ENCODE measurements around the gene MAML1. TPM values are rescaled to one million over a fixed set of nuclear protein-coding genes. Genes with fewer than 3 reads are reported as not detected.
"Not testable (repeated sequence)": the region's sequence is repeated elsewhere in the genome, so short reads cannot be mapped to it uniquely, and the experiment has no call there.

Gene MAML1
- polyA plus RNA-seq, 4 donors, result 40.1 to 47.1 (median 43.2) TPM

DNA sequence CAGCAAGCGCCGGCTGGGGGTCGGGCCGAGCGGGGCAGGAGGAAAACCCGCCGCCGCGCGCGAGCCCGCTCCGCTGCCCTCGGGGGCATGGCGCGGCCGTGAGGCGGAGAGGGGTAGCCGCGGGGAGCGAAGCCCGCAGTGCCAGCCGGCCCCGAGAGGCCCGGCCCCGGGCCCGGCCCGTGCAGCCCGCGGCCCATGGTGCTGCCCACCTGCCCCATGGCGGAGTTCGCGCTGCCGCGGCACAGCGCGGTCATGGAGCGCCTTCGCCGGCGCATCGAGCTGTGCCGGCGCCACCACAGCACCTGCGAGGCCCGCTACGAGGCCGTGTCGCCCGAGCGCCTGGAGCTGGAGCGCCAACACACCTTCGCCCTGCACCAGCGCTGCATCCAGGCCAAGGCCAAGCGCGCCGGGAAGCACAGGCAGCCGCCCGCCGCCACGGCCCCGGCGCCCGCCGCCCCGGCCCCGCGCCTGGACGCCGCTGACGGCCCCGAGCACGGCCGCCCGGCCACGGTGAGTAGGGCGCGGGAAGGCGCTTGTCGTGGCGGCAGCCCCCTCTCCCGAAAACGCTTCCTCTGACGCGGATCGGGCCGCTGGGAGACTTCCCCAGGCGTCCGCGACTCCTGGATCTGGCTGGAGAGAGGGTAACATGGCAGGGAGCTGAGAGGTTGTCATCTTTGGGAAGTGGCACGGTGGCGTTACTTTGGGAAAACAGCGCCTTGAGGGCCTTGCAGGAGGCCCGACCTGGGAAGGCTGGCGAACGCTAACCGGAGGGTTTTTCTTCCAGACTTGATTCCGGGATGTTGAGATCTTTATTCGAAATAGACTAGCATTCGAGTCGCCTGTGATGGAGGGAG is 523 bp downstream of the MAML1 start:
- peak in 2 of 4 donors; percentile 12 to 24 for DNase-seq (ENCODE audit: low read depth in 4 of 4, low spot score in 3 of 4)

DNA sequence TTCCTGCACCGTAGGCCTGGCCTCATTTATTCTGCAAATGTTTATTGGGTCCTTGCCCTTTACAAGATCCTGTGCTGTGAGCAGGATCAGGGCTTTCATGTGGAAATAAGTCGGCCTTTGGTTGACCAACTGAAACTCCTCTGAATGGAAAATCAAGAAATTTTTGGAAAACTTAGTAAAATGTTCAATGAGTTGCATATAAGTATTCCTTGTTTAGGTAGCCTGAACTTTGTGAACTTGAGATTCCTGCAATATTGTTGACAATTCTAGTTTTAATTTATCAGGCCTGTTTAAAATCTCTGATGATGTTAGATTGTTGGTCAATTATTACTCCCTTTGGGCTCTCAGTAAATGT is 1.1 kb downstream of the MAML1 start:
- no peak for DNase-seq (ENCODE audit: low read depth in 4 of 4, low spot score in 3 of 4)

DNA sequence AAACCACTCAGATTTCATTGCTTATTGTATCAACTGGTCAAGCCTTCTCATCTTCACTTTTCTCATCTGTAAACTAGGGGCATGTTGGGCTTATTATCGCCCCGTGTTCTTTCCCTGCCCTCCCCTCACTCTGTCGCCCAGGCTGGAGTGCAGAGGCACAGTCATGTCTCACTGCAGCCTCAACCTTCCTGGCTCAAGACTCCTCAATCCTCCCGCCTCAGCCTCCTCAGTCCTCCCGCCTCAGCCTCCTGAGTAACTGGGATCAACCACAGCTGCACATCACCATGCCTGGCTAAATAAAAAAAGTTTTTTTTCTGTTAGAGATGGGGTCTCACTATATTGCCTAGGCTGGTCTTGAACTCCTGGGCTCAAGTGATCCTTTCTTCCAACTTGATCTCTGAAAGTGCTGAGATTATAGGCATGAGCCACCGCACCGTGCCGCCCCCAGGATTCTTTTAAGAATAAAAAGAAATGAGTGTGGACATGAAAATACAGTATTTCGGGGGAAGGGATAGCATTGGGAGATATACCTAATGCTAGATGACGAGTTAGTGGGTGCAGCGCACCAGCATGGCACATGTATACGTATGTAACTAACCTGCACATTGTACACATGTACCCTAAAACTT is 2.0 kb downstream of the MAML1 start:
- DNase-seq (ENCODE audit: low read depth in 4 of 4, low spot score in 3 of 4), result no peak

DNA sequence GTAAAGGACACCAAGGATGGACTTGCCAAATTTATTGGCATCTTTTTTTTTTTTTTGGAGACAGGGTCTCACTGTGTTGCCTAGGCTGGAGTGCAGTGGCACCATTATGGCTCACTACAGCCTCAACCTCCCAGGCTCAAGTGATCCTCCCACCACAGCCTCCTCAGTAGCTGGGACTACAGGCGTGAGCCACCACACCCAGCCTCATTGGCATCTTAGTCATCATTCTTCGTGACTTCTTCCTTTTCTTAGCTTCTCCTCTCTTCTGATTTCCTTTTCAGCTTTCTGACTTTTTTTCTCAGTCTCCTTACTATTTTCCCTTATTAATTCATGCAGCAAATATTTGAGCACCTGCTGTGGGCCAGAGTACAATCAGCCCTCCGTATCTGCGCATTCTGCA is 6.1 kb downstream of the MAML1 start:
- DNase-seq (ENCODE audit: low read depth in 4 of 4, low spot score in 3 of 4), result no peak

DNA sequence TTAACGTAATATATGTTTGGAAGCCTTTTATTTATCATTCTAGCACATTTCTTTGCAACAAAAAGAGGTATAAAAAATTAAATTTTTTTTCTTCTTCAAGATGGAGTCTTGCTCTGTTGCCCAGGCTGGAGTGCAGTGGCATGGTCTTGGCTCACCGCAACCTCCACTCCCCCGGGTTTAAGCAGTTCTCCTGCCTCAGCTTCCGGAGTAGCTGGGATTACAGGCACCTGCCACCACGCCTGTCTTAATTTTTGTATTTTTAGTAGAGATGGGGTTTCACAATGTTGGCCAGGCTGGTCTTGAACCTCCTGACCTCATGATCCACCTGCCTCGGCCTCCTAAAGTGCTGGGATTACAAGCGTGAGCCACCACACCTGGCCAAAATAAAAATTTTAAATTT is 11.5 kb downstream of the MAML1 start:
- DNase-seq (ENCODE audit: low read depth in 4 of 4, low spot score in 3 of 4), result not testable (repeated sequence)

DNA sequence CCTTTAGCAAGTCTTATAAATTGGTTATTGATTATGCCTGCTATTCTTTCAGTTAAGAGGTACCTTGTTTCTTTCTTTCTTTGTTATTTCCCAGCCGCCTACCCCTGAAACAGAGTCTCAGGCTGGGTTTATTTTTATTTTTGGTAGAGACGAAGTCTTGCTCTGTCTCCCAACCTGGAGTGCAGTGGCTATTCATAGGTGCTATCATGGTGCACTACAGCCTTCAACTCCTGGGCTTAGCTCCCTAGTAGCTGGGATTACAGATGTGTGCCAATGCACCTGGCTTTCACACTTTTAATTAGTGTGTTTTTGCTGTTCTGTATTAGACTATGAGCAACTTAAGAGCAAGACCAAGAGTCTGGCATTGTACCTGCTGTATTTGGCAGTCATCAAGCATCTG is 14.2 kb downstream of the MAML1 start:
- no peak for DNase-seq (ENCODE audit: low read depth in 4 of 4, low spot score in 3 of 4)

DNA sequence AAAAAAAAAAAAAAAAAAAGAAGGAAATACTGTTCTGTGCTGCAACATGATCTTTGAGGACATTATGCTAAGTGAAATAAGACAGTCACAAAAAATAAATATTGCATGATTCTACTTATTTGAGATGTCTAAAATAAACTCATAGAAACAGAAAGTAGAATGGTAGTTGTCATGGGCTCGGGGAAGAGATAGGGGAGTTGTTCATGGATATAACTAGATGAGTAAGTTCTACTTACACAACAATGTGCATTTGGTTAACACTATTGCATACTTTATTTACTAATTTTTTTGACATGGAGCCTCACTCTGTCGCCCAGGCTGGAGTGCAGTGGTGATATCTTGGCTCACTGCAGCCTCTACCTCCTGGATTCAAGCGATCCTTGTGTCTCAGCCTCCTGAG is 15.2 kb downstream of the MAML1 start:
- no peak for DNase-seq (ENCODE audit: low read depth in 4 of 4, low spot score in 3 of 4)

DNA sequence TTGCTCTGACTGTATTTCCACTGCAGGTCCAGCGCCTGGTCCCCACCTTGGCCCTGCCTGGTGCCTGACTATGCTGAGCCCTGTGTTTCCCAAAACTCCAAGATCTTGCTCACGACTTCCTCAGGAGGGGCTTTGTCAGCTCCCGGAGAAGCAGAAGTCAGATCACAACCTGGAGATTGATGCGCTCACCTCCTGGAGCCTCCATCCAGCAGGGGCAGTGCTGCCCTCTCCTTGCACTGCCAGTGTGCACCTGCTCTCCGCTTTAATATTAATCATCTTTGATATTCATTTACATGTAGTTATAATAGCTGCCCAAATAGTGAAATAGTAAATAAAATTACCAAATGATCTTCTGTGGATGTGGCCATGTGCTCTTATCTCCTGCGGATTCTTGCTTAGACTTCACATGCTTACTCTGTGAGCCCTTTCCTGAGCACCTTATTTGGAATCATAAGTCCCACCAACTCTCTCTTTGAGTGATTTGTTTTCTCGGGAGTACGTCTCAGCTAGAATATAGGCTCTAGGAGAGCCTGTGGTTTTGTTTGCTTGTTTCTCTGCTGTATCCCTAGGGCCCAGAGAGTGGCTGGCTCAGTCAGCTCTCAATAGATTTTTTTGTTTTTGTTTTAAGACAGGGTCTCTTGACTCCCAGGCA is 17.4 kb downstream of the MAML1 start:
- no peak for DNase-seq (ENCODE audit: low read depth in 4 of 4, low spot score in 3 of 4)

DNA sequence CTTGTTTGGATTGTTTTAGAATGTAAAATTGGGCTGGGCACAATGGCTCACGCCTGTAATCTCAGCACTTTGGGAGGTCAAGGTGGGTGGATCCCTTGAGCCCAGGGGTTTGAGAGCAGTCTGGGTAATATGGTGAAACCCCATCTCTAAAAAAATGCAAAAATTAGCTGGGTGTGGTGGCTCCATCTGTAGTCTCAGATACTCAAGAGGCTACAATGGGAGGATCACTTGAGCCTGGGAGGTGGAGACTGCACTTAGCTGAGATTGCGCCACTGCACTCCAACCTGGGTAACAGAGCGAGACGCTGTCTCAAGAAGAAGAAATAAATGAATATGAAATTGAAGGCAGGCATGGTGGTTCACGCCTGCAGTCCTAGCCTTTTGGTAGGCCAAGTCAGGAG is 21.3 kb downstream of the MAML1 start:
- DNase-seq (ENCODE audit: low read depth in 4 of 4, low spot score in 3 of 4), result no peak

DNA sequence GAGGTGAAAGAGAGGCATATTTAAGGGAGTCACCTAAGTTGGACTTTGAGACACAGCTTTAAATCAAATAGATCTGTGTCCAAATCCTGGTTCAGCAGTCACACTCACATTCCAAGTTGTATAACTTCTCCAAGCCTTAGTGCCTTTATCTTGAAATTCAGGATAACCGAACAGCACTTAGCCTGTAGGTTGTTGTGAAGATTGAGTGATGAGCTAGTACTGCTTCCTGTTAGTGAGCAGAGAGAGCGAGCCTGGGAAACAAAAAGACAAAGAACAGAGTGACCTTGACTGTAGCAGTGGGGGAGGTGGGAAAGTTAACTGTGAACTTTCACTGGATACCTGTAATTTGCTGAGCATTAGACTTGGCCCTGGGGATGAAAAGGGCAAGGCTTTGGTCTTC is 22.4 kb downstream of the MAML1 start:
- DNase-seq (ENCODE audit: low read depth in 4 of 4, low spot score in 3 of 4), result peak in 1 of 4 donors; percentile 21

DNA sequence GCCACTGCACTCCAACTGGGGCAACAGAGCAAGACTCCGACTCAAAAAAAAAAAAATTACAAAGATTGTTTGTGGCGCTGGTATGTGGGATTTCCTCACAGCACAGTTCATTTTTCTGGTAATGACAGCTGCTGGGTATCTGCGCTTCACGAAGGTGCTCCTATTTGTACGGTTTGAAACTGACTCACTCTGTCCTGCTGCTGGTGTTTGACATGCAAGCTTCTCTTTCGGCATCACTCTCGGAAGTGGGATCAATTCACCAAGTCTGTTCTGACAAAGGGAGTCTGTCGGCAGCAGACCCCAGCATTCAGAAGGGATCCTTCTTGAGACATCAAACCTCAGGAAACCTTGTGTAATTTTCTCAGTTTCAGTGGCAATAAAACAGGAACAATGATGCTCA is 26.3 kb downstream of the MAML1 start:
- DNase-seq (ENCODE audit: low read depth in 4 of 4, low spot score in 3 of 4), result no peak

DNA sequence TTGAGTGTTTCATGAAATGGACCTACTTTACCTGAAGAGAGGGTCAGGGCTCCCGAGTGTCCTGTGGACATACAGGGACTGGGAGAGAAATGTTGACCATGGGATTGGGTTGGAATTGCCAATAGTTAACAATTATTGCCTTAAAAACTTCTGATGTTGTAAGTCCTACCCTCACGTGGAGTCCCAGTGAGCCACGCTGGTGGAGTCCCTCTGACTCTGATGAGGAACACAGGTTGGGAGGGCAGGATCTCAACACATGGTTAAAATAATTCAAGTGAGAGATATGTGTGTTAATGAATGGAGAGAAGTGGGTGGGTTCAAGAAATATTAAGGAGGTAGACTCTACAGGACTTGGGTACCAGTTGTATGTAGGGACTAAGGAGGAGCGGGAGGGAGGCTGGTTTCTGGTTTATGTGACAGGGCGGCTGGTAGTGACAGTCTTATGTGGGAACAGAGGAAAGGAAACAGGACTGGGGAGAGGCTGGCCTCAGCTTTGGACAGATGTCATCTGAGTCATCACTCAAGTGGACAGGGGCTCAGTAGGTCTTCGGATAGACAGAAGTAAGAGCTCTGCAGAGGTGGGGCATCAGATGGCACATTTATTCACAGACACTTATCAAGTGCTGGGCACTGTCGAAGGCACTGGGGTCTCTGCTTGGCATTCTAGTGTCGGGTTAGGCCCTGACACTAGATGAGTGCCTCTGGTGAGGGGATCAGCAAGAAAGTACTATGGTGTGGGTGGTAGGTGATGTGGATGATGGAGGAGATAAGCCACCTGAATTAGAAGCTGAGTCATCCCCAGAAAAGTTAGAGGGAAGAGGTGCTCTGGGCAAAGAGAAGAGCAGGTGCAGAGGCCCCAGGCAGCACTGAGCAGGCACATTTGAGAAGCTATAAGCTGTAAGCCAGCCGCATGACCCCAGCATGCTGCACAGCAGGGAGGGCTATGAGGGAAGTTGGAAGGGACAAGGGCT is 27.2 kb downstream of the MAML1 start:
- no peak for DNase-seq (ENCODE audit: low read depth in 4 of 4, low spot score in 3 of 4)

DNA sequence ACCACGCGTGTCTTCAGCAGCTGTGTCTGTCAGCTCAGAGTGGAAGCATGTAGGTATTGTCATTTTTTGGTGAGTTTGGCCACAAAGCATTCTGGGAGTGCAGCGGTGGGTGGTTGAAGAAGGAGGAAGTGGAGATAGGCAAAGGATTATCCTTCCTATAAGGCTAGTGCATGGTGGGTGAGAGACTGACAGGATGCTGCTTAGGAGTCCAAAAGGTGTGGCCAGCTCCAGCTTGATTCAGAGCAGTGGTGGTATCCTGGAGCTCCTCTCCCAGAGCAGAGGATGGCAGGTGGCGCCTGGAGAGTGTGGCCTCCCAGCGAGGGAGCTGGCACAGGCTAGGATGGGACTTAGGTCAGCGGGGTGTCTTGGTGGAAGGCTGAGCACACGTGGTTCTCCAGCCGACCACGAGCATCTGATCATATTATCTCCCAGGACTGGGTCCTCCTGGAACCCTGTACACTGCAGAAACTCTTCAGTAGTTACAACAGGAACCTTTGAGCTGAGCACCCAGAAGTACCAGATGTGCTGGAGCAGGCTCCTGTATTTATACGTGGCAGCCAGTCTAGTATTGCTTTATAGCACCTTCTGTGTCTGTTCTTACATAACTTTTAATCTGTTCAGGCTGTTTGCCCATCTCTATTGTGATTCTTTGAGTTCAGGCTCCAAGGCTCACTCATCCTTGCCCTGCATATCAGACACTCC is 29.6 kb downstream of the MAML1 start:
- DNase-seq (ENCODE audit: low read depth in 4 of 4, low spot score in 3 of 4), result no peak

DNA sequence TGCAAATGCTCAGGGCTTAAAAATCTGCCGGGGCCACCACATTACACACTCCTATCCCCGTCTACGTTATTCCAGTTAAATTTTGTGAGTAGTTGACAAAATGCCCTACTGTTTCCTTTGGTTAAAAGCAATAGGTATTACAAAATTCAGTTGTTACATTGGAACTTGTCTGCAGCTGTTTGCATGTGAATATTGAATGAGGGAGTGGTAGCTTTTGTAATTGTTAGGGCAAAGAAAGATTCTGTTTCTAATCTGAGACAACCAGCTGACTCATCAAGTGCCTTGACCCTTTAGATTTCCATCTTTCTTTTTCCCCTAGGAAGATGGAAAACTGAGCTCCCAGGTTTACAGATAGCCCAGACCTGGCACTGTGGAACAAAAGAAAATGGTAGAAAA is 30.2 kb downstream of the MAML1 start:
- DNase-seq (ENCODE audit: low read depth in 4 of 4, low spot score in 3 of 4), result no peak

DNA sequence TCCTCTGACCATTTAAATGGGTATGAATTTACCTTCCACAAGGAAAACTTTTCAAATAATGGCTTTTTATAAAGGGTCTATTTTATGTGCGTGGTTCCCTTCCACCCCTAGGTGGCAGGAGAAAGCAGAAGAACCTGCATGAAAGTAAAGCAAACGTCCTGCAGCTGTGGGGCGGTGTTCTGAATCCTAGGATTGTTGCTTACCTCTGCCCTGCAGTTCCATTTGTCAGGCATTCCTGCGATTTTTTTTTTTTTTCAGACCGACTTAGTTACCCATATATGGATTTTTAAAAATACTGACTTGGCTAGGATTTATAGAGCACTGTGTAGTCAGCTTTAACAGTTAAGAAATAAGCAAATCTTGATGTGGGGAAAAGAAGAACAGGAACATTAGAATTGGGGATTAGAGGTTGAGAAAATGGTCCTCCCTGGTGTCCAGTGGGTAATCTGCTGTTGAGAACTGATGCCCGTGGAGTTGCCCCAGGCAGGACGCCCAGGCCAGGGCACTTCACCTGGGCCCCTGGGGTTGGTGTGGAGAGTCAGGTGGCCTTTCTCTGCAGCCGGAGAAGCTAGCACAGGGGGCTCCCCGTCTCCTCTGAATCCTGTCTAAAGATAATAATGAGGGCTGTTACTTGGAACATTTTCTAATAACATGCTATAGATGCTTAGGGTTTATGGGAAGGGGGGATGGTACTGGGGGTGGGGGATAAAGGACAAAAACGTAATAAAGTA is 30.8 kb downstream of the MAML1 start:
- peak; percentile 52 to 75 (median 58) for DNase-seq (ENCODE audit: low read depth in 4 of 4, low spot score in 3 of 4)

DNA sequence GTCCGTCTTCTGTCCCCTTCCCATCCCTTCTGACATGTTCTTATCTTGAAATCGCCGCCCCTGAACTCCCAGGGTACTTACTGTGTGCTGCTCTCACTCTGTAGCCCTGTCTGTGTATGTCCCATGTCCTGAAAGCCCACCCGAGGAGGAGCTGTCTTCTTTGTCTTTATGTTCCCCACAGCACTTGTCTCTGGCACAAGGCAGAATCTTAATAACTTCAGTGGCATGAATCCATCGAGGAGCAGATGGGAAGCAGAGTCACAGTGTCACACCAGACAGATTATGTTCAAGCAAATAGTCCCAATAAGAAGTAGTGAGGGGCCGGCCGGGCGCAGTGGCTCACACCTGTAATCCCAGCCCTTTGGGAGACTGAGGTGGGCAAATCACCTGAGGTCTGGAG is 31.4 kb downstream of the MAML1 start:
- DNase-seq (ENCODE audit: low read depth in 4 of 4, low spot score in 3 of 4), result no peak

DNA sequence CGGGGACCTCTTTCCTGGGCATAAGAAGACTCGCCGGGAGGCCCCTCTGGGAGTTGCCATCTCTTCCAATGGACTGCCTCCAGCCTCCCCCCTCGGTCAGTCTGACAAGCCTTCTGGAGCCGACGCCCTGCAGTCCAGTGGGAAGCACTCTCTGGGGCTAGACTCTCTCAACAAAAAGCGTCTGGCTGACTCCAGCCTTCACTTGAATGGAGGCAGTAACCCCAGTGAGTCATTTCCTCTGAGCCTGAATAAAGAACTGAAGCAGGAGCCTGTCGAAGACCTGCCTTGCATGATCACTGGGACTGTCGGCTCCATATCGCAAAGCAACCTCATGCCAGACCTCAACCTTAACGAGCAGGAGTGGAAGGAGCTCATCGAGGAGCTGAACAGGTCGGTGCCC is 32.8 kb downstream of the MAML1 start:
- no peak for DNase-seq (ENCODE audit: low read depth in 4 of 4, low spot score in 3 of 4)

DNA sequence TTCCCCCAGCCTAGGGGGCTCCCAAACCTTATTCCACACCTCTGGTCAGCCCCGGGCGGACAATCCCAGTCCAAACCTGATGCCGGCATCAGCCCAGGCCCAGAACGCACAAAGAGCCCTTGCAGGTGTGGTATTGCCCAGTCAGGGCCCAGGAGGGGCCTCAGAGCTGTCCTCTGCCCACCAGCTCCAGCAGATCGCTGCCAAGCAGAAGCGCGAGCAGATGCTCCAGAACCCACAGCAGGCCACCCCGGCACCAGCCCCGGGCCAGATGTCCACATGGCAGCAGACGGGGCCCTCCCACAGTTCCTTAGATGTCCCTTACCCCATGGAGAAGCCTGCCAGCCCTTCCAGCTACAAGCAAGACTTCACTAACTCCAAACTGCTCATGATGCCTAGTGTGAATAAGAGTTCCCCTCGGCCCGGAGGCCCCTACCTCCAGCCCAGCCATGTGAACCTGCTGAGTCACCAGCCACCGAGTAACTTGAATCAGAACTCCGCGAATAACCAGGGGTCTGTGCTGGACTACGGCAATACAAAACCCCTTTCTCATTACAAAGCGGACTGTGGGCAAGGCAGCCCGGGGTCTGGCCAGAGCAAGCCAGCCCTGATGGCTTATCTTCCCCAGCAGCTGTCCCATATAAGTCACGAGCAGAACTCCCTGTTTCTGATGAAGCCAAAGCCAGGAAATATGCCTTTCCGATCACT is 33.6 kb downstream of the MAML1 start:
- no peak for DNase-seq (ENCODE audit: low read depth in 4 of 4, low spot score in 3 of 4)

All from left renal pelvis (tissue), 4 donors.